ENCODE measurements around the gene CLDN6. TPM values are rescaled to one million over a fixed set of nuclear protein-coding genes. Genes with fewer than 3 reads are reported as not detected.

CLDN6 gene
- total and polyA plus RNA-seq, 2 donors: 0.28 to 0.48 TPM

- no peak for DNase-seq (ENCODE audit: low read depth in 6 of 9, low spot score in 9 of 9)
- H3K9me3 ChIP-seq (ENCODE audit: control insufficient read depth in 2 of 2, insufficient read depth in 1 of 2, low read length in 1 of 2): peaks cover 0 to 10% of the 10 kb centered on the region in 2 donors
- no peak overlapping the region for H3K27ac ChIP-seq (ENCODE audit: low read depth in 1 of 2, low read length in 1 of 2)
- 97% methylated on average over 17 of the region's 17 CpGs for WGBS
- peaks cover 53 to 71% of the 10 kb centered on the region in 2 donors for H3K36me3 ChIP-seq (ENCODE audit: control insufficient read depth in 2 of 2, insufficient read depth in 2 of 2, low read length in 1 of 2)
- no peak overlapping the region for H3K4me3 ChIP-seq (ENCODE audit: low read length in 2 of 2)
- peaks cover 11 to 19% of the 10 kb centered on the region in 2 donors for H3K4me1 ChIP-seq (ENCODE audit: control insufficient read depth in 2 of 2, insufficient read depth in 2 of 2, low read length in 2 of 2)
- H3K27me3 ChIP-seq (ENCODE audit: control insufficient read depth in 2 of 2, insufficient read depth in 1 of 2, low read length in 1 of 2): peaks cover 1 to 3% of the 10 kb centered on the region in 2 donors
Observed at GRCh38 chr16:2973605-2974318, 44.2 kb downstream of the CLDN6 start.

DNA sequence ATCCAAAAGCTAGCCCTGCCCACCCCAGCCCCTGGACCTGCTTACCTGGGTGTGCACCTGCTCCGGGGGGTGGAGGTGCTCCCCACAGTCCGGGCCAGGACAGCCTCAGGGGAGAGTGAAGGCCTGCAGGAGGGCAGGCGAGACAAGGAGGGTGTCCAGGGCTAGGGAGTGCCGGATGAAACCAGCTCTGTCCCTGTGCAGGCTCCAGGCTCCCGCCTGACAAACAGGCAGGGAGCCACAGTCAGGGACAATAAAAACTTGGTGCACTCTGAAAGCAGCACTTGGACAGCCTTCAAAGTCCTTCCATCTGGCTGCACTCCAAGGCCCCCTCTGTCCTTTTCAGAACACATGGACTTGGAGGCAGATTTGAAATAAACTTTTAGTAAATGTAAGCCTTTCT lies 44.9 kb downstream of the CLDN6 start:
- WGBS: 97% methylated on average over 5 of the region's 5 CpGs
- no peak overlapping the region for H3K27ac ChIP-seq (ENCODE audit: low read depth in 1 of 2, low read length in 1 of 2)
- H3K4me3 ChIP-seq (ENCODE audit: low read length in 2 of 2): no peak overlapping the region
- peaks cover 8 to 9% of the 10 kb centered on the region in 2 donors for H3K27me3 ChIP-seq (ENCODE audit: control insufficient read depth in 2 of 2, insufficient read depth in 1 of 2, low read length in 1 of 2)
- H3K4me1 ChIP-seq (ENCODE audit: control insufficient read depth in 2 of 2, insufficient read depth in 2 of 2, low read length in 2 of 2): peaks cover 17 to 23% of the 10 kb centered on the region in 2 donors
- DNase-seq (ENCODE audit: low read depth in 6 of 9, low spot score in 9 of 9): no peak
- H3K9me3 ChIP-seq (ENCODE audit: control insufficient read depth in 2 of 2, insufficient read depth in 1 of 2, low read length in 1 of 2): peaks cover 0 to 16% of the 10 kb centered on the region in 2 donors
- H3K36me3 ChIP-seq (ENCODE audit: control insufficient read depth in 2 of 2, insufficient read depth in 2 of 2, low read length in 1 of 2): peaks cover 53 to 69% of the 10 kb centered on the region in 2 donors

- DNase-seq (ENCODE audit: low read depth in 6 of 9, low spot score in 9 of 9): no peak
- peaks cover 21 to 24% of the 10 kb centered on the region in 2 donors for H3K4me1 ChIP-seq (ENCODE audit: control insufficient read depth in 2 of 2, insufficient read depth in 2 of 2, low read length in 2 of 2)
- peaks cover 48 to 60% of the 10 kb centered on the region in 2 donors for H3K36me3 ChIP-seq (ENCODE audit: control insufficient read depth in 2 of 2, insufficient read depth in 2 of 2, low read length in 1 of 2)
- H3K4me3 ChIP-seq (ENCODE audit: low read length in 2 of 2): no peak overlapping the region
- H3K27ac ChIP-seq (ENCODE audit: low read depth in 1 of 2, low read length in 1 of 2): no peak overlapping the region
- 93% methylated on average over 15 of the region's 15 CpGs for WGBS
- peaks cover 0 to 19% of the 10 kb centered on the region in 2 donors for H3K9me3 ChIP-seq (ENCODE audit: control insufficient read depth in 2 of 2, insufficient read depth in 1 of 2, low read length in 1 of 2)
- H3K27me3 ChIP-seq (ENCODE audit: control insufficient read depth in 2 of 2, insufficient read depth in 1 of 2, low read length in 1 of 2): peaks cover 17 to 18% of the 10 kb centered on the region in 2 donors
Observed at GRCh38 chr16:2971985-2972784, 45.8 kb downstream of the CLDN6 start.

- Histone ChIP-seq H3K27ac (ENCODE audit: low read depth in 1 of 2, low read length in 1 of 2) (no peak overlapping the region), H3K27me3 (ENCODE audit: control insufficient read depth in 2 of 2, insufficient read depth in 1 of 2, low read length in 1 of 2) (peaks cover 25 to 27% of the 10 kb centered on the region in 2 donors), H3K36me3 (ENCODE audit: control insufficient read depth in 2 of 2, insufficient read depth in 2 of 2, low read length in 1 of 2) (peaks cover 40 to 52% of the 10 kb centered on the region in 2 donors), H3K9me3 (ENCODE audit: control insufficient read depth in 2 of 2, insufficient read depth in 1 of 2, low read length in 1 of 2) (peaks cover 0 to 19% of the 10 kb centered on the region in 2 donors), H3K4me1 (ENCODE audit: control insufficient read depth in 2 of 2, insufficient read depth in 2 of 2, low read length in 2 of 2) (peaks cover 21 to 24% of the 10 kb centered on the region in 2 donors), H3K4me3 (ENCODE audit: low read length in 2 of 2) (no peak overlapping the region)
- no peak for DNase-seq (ENCODE audit: low read depth in 6 of 9, low spot score in 9 of 9)
- WGBS: 97% methylated on average over 35 of the region's 35 CpGs
Observed at GRCh38 chr16:2971134-2971984, 46.6 kb downstream of the CLDN6 start.

- Histone ChIP-seq H3K4me3 (ENCODE audit: low read length in 2 of 2) (peak overlapping the region; percentile 63 to 84), H3K9me3 (ENCODE audit: control insufficient read depth in 2 of 2, insufficient read depth in 1 of 2, low read length in 1 of 2) (peaks cover 0 to 24% of the 10 kb centered on the region in 2 donors), H3K27ac (ENCODE audit: low read depth in 1 of 2, low read length in 1 of 2) (peak overlapping the region in 1 of 2 donors; percentile 15), H3K27me3 (ENCODE audit: control insufficient read depth in 2 of 2, insufficient read depth in 1 of 2, low read length in 1 of 2) (peaks cover 31 to 34% of the 10 kb centered on the region in 2 donors), H3K36me3 (ENCODE audit: control insufficient read depth in 2 of 2, insufficient read depth in 2 of 2, low read length in 1 of 2) (peaks cover 32 to 44% of the 10 kb centered on the region in 2 donors), H3K4me1 (ENCODE audit: control insufficient read depth in 2 of 2, insufficient read depth in 2 of 2, low read length in 2 of 2) (peaks cover 21 to 31% of the 10 kb centered on the region in 2 donors)
- DNase-seq (ENCODE audit: low read depth in 6 of 9, low spot score in 9 of 9): no peak
- WGBS: 91% methylated on average over 6 of the region's 6 CpGs
Observed at GRCh38 chr16:2970563-2970962, 47.4 kb downstream of the CLDN6 start.

DNA sequence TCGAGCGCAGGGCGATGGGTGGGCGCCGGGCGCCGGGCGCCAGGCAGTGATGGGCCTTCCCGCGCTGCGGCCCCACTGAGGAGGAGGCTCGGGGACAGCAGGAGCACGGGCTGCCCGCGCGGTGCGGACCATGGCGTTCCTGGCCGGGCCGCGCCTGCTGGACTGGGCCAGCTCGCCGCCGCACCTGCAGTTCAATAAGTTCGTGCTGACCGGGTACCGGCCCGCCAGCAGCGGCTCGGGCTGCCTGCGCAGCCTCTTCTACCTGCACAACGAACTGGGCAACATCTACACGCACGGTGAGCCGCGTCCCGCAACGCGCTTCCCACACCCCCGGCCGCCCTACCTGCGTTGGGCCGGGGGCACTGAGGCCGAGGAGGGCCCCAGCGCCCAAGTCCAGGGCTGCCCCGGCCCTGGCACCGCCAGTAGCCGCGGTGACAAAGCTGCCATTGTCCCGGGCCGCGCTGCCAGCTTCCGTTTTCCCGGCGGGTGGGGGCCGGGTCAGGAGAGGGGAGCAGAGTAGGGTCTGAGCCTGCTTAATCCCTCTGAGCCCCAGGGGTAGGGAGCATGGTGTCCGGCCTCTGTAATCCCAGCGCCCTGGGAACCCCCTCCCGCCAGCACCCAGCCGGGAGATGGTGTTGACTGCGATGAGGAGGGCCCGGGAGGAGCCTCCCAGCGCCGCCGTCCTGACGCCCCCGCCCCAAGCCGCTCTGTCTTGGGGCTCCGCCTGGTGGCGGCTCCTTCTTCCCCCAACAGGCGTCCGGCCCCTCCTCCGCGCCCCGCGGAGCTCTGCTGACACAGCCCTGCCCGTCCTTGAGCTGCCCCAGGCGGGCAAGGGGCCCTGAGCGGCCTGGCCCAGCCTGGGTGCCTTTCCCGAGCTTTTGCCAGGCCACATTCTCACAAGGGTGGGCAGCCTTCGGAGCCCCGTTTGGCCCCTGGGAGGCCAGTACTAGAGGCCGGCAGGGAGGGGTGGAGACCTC lies 48.1 kb downstream of the CLDN6 start:
- 2% methylated on average over 83 of the region's 83 CpGs for WGBS

DNA sequence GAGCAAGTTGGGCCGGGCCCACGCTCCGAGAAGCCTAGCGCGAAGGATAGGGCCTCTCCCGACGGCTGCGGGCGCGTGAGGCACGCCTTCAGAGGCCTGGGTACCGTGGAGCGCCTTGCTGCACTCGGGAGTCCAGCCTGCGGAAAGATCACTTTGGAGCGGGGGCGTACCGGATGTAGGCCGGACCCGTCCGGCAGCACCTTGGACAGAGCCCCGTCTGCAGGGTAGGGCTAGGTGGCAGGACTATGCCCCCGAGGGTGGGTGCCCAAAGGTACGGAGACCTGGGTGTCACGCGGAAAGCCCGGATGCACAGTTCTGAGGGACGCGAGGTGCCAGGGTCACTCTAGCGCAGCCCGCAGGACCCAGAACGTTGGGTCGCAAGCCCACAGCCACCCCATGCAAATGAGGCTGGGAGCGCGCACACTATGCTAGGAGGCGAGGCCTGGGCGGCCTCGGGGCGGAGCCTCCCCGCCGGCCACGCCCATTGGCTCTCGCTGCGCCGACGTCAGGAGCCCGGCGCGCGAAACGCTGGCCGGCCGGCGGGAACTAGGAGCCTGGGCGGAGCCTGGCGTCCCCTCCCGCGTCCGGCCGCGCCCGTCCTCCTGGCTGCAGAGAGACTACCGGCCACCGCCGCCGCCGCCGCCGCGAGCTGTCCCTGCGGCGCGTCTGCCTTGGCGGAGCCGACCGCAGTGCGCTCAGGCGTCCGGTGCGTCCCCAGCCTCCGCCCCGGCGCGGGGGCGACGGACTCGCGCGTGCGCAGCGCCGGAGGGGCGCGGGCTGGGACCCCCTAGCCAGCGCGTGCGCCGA lies 49.0 kb downstream of the CLDN6 start, which contains the start of gene PAQR4:
Gene PAQR4 (plus strand): TSS at position 611 of the 807 bp plus-strand sequence. CDS start 327 bp downstream, outside the sequence.
- Histone ChIP-seq H3K27ac (ENCODE audit: low read depth in 1 of 2, low read length in 1 of 2) (peak within 1 kb of the TSS; percentile 12 to 37), H3K4me3 (ENCODE audit: low read length in 2 of 2) (peak within 1 kb of the TSS; percentile 63 to 84), H3K36me3 (ENCODE audit: control insufficient read depth in 2 of 2, insufficient read depth in 2 of 2, low read length in 1 of 2) (peaks cover 16 to 28% of the 10 kb centered on the region in 2 donors), H3K27me3 (ENCODE audit: control insufficient read depth in 2 of 2, insufficient read depth in 1 of 2, low read length in 1 of 2) (peaks cover 45 to 51% of the 10 kb centered on the region in 2 donors), H3K9me3 (ENCODE audit: control insufficient read depth in 2 of 2, insufficient read depth in 1 of 2, low read length in 1 of 2) (peaks cover 0 to 30% of the 10 kb centered on the region in 2 donors), H3K4me1 (ENCODE audit: control insufficient read depth in 2 of 2, insufficient read depth in 2 of 2, low read length in 2 of 2) (peaks cover 29 to 47% of the 10 kb centered on the region in 2 donors)
- 2% methylated on average over 98 of the region's 98 CpGs for WGBS
- peak in 7 of 9 donors; percentile 74 to 90 (median 82) for DNase-seq (ENCODE audit: low read depth in 6 of 9, low spot score in 9 of 9)

More for the DNA sequence above, 48.1 kb downstream of the CLDN6 start:
- Histone ChIP-seq H3K4me3 (ENCODE audit: low read length in 2 of 2) (peak overlapping the region; percentile 63 to 84), H3K36me3 (ENCODE audit: control insufficient read depth in 2 of 2, insufficient read depth in 2 of 2, low read length in 1 of 2) (peaks cover 25 to 37% of the 10 kb centered on the region in 2 donors), H3K27me3 (ENCODE audit: control insufficient read depth in 2 of 2, insufficient read depth in 1 of 2, low read length in 1 of 2) (peaks cover 36 to 42% of the 10 kb centered on the region in 2 donors), H3K27ac (ENCODE audit: low read depth in 1 of 2, low read length in 1 of 2) (peak overlapping the region; percentile 12 to 37), H3K9me3 (ENCODE audit: control insufficient read depth in 2 of 2, insufficient read depth in 1 of 2, low read length in 1 of 2) (peaks cover 0 to 24% of the 10 kb centered on the region in 2 donors), H3K4me1 (ENCODE audit: control insufficient read depth in 2 of 2, insufficient read depth in 2 of 2, low read length in 2 of 2) (peaks cover 21 to 38% of the 10 kb centered on the region in 2 donors)
- peak in 6 of 9 donors; percentile 50 to 84 (median 72) for DNase-seq (ENCODE audit: low read depth in 6 of 9, low spot score in 9 of 9)
